Colonic mucosa (tissue), 4 donors: ENCODE results near the gene CDC5L. TPM values are rescaled to one million over a fixed set of nuclear protein-coding genes. Genes with fewer than 3 reads are reported as not detected.

Experiments
- DNase-seq: peaks from one replicate; pipeline ENCODE4 v3.0.0-alpha.2; 2020
- H3K27ac ChIP-seq: fragments of 200-600 bp; one replicate; pipeline ENCODE4 v1.8.0; 2021
- H3K27me3 ChIP-seq: fragments of 200-600 bp; one replicate; pipeline ENCODE4 v1.8.0; 2021
- H3K36me3 ChIP-seq: fragments of 200-600 bp; one replicate; pipeline ENCODE4 v1.8.0; 2021
- H3K4me1 ChIP-seq: fragments of 200-600 bp; one replicate; pipeline ENCODE4 v1.8.0; 2021; ENCODE audit warnings: mild to moderate bottlenecking
- H3K4me3 ChIP-seq: fragments of 200-600 bp; one replicate; pipeline ENCODE4 v1.8.0; 2021
- H3K9ac ChIP-seq, 2 donors: one replicate each; pipeline ENCODE4 v1.7.0; 2013; ENCODE audit warnings: control low read depth in 2 of 2, low read depth in 2 of 2, low read length in 2 of 2
- H3K9me3 ChIP-seq: fragments of 200-600 bp; one replicate; pipeline ENCODE4 v1.8.0; 2021
- CTCF ChIP-seq: fragments of 200-600 bp; IDR thresholded peaks from one replicate; pipeline ENCODE4 v1.8.0; 2022; ENCODE audit warnings: antibody characterized with exemption, mild to moderate bottlenecking
- intact Hi-C: fragments of 100-400 bp; cut with DNase I; formaldehyde crosslinking; loops from one replicate; pipeline ENCODE4 v1.14.1; 2022
- total RNA-seq, 2 donors: library from RNA; stranded (reverse); fragmentation: NEBNext Ultra II Directional in 1 of 2; extraction: Animal tissue kit (Norgen Biotek cat#: 25700) in 1 of 2; gene quantifications; one replicate each; pipeline ENCODE4 v1.2.1, GENCODE V29; 2021
- donor health status: healthy.
- donor health status: DM: no; HTN: no; CAD: no.
- donor health status: DM: no; HTN: no; CAD: no.

The CDC5L gene
- total RNA-seq, 2 donors from 2014 or later = 20.6 to 20.8 TPM

- intact Hi-C loops = no loop called here
- no peak for DNase-seq
- H3K27ac ChIP-seq = no peak overlapping the region
- no peaks in the 10 kb centered on the region for H3K9me3 ChIP-seq
- H3K4me3 ChIP-seq = no peak overlapping the region
- no peaks in the 10 kb centered on the region for H3K27me3 ChIP-seq
- TF ChIP-seq CTCF = no peak
- H3K4me1 ChIP-seq = no peaks in the 10 kb centered on the region
- peaks cover 14% of the 10 kb centered on the region for H3K36me3 ChIP-seq
- H3K9ac ChIP-seq = no peak overlapping the region
These were observed 8.0 kb downstream of the CDC5L start for GRCh38 chr6:44395501-44395900.

GRCh38 chr6:44396968-44397367 is 9.5 kb downstream of the CDC5L start:
- Histone ChIP-seq H3K36me3 (peaks cover 14% of the 10 kb centered on the region), H3K4me1 (no peaks in the 10 kb centered on the region), H3K27ac (no peak overlapping the region), H3K4me3 (no peak overlapping the region), H3K9me3 (no peaks in the 10 kb centered on the region), H3K9ac (no peak overlapping the region), H3K27me3 (no peaks in the 10 kb centered on the region)
- no peak for TF ChIP-seq CTCF
- DNase-seq = no peak
- intact Hi-C loops = no loop called here

GRCh38 chr6:44397424-44398164 is 10.1 kb downstream of the CDC5L start:
- intact Hi-C loops = no loop called here
- no peak overlapping the region for H3K9ac ChIP-seq
- no peaks in the 10 kb centered on the region for H3K4me1 ChIP-seq
- no peak overlapping the region for H3K4me3 ChIP-seq
- no peaks in the 10 kb centered on the region for H3K9me3 ChIP-seq
- TF ChIP-seq CTCF = no peak
- no peak overlapping the region for H3K27ac ChIP-seq
- no peak for DNase-seq
- H3K27me3 ChIP-seq = no peaks in the 10 kb centered on the region
- H3K36me3 ChIP-seq = peaks cover 14% of the 10 kb centered on the region

- H3K9ac ChIP-seq = no peak overlapping the region
- no peak for DNase-seq
- H3K4me1 ChIP-seq = no peaks in the 10 kb centered on the region
- no peaks in the 10 kb centered on the region for H3K9me3 ChIP-seq
- H3K27me3 ChIP-seq = no peaks in the 10 kb centered on the region
- H3K4me3 ChIP-seq = no peak overlapping the region
- H3K27ac ChIP-seq = no peak overlapping the region
- TF ChIP-seq CTCF = no peak
- H3K36me3 ChIP-seq = peaks cover 6% of the 10 kb centered on the region
- intact Hi-C loops = no loop called here
These were observed 12.5 kb downstream of the CDC5L start for GRCh38 chr6:44399991-44400390.

GRCh38 chr6:44400572-44400971 is 13.1 kb downstream of the CDC5L start:
- H3K36me3 ChIP-seq = peaks cover 6% of the 10 kb centered on the region
- DNase-seq = no peak
- intact Hi-C loops = no loop called here
- H3K4me3 ChIP-seq = no peak overlapping the region
- no peak for TF ChIP-seq CTCF
- no peaks in the 10 kb centered on the region for H3K4me1 ChIP-seq
- no peak overlapping the region for H3K9ac ChIP-seq
- no peaks in the 10 kb centered on the region for H3K27me3 ChIP-seq
- no peak overlapping the region for H3K27ac ChIP-seq
- H3K9me3 ChIP-seq = no peaks in the 10 kb centered on the region
